Fibroblast of lung (primary cell): ENCODE data around the gene SUPT3H. TPM values are rescaled to one million over a fixed set of nuclear protein-coding genes. Genes with fewer than 3 reads are reported as not detected.

Experiments
- DNase-seq, 2 donors: peaks; one replicate each; pipeline versions ENCODE4 v3.0.0 to v3.0.0-alpha.2; 2010; ENCODE audit warnings: low read depth in 2 of 2
- H2AFZ ChIP-seq: 2 replicates; pipeline ENCODE4 v1.5.1; 2012; ENCODE audit warnings: low read length, control low read depth, inconsistent platforms
- H3K27ac ChIP-seq: 2 replicates; pipeline ENCODE4 v1.5.1; 2011; ENCODE audit warnings: low read length, control low read depth; ENCODE audit not compliant: insufficient read depth
- H3K27me3 ChIP-seq: 2 replicates; pipeline ENCODE4 v1.5.1; 2011; ENCODE audit warnings: mild to moderate bottlenecking, low read length; ENCODE audit not compliant: control insufficient read depth, insufficient read depth
- H3K36me3 ChIP-seq: 2 replicates; pipeline ENCODE4 v1.5.1; 2011; ENCODE audit warnings: low read length; ENCODE audit not compliant: control insufficient read depth, insufficient read depth
- H3K4me1 ChIP-seq: 2 replicates; pipeline ENCODE4 v1.5.1; 2011; ENCODE audit warnings: low read length; ENCODE audit not compliant: control insufficient read depth, insufficient read depth; ENCODE audit errors: extremely low read depth
- H3K4me2 ChIP-seq: 2 replicates; pipeline ENCODE4 v1.5.1; 2011; ENCODE audit warnings: low read length, control low read depth; ENCODE audit not compliant: insufficient read depth; ENCODE audit errors: extremely low read depth
- H3K4me3 ChIP-seq, 4 experiments: fragments of 200-600 bp in 1 of 4; sonication (generic) in 1 of 4; replicated peaks in 1 of 4; 2 replicates each; pipeline ENCODE4 v1.5.1; 2011 to 2016; ENCODE audit warnings: low read length in 4 of 4, low read depth in 3 of 4, mild to moderate bottlenecking in 3 of 4, control low read depth in 2 of 4, inconsistent platforms in 1 of 4, mixed read lengths in 1 of 4; ENCODE audit not compliant: insufficient read depth in 1 of 4; ENCODE audit errors: control extremely low read depth in 1 of 4
- H3K79me2 ChIP-seq: 2 replicates; pipeline ENCODE4 v1.5.1; 2012; ENCODE audit warnings: mild to moderate bottlenecking, low read length, inconsistent platforms; ENCODE audit not compliant: control insufficient read depth, insufficient read depth
- H3K9ac ChIP-seq: 2 replicates; pipeline ENCODE4 v1.5.1; 2011; ENCODE audit warnings: mild to moderate bottlenecking, low read length, control low read depth; ENCODE audit not compliant: insufficient read depth
- H3K9me3 ChIP-seq: 2 replicates; pipeline ENCODE4 v1.5.1; 2012; ENCODE audit warnings: low read depth, low read length; ENCODE audit not compliant: control insufficient read depth, insufficient read depth
- H4K20me1 ChIP-seq: 2 replicates; pipeline ENCODE4 v1.5.1; 2011; ENCODE audit warnings: low read length; ENCODE audit not compliant: control insufficient read depth, insufficient read depth; ENCODE audit errors: extremely low read depth
- CTCF ChIP-seq, 2 donors: IDR thresholded peaks in 1 of 2; conservative IDR thresholded peaks in 1 of 2; 1 replicate in 1 of 2; 2 replicates in 1 of 2; pipeline ENCODE4 v1.5.1; 2011 to 2012; ENCODE audit warnings: low read length in 2 of 2, control low read depth in 1 of 2, inconsistent platforms in 1 of 2, low read depth in 1 of 2, mild to moderate bottlenecking in 1 of 2
- EZH2 ChIP-seq: IDR thresholded peaks from 2 replicates; pipeline ENCODE4 v1.5.1; 2012; ENCODE audit warnings: low read length, control low read depth, mild to moderate bottlenecking; ENCODE audit errors: missing control alignments
- polyA plus RNA-seq, 2 donors: library from polyadenylated mRNA; depleted of rRNA in 1 of 2; stranded (reverse) in 1 of 2; unstranded in 1 of 2; fragments of >200 nt; gene quantifications; 2 replicates each; pipeline ENCODE4 v1.2.1, GENCODE V29; 2011 to 2012; ENCODE audit warnings: missing spikeins in 1 of 2
- total RNA-seq: library from RNA; depleted of rRNA; stranded (reverse); fragments of >200 nt; gene quantifications from 2 replicates; pipeline ENCODE4 v1.2.1, GENCODE V29; 2014

SUPT3H gene
- total and polyA plus RNA-seq, 2 donors (not counting 1 experiment from before 2014, with no cell fraction given): 8.3 to 8.5 TPM

- Histone ChIP-seq H4K20me1 (no peaks in the 10 kb centered on the region), H3K4me1 (peaks cover 2% of the 10 kb centered on the region), H3K9me3 (no peaks in the 10 kb centered on the region), H3K79me2 (no peaks in the 10 kb centered on the region), H3K36me3 (no peaks in the 10 kb centered on the region), H3K9ac (no peak overlapping the region), H2AFZ (no peak overlapping the region), H3K27me3 (no peaks in the 10 kb centered on the region), H3K27ac (no peak overlapping the region), H3K4me2 (peak overlapping the region; percentile 32), H3K4me3 (no peak overlapping the region)
- peak; percentile 63 to 89 for DNase-seq
- TF ChIP-seq CTCF (conservative IDR thresholded peaks at IDR 0.05 in 1 of 2, IDR thresholded peaks at IDR 0.05 in 1 of 2; ENCODE audit: low read depth in 1 of 2, low read length in 2 of 2) (no peak), EZH2 (no peak)
Measured at GRCh38 chr6:45116714-45117410, 260.9 kb downstream of the SUPT3H start.

- Histone ChIP-seq H3K9ac (no peak overlapping the region), H3K4me3 (no peak overlapping the region), H2AFZ (no peak overlapping the region), H3K27me3 (no peaks in the 10 kb centered on the region), H3K9me3 (no peaks in the 10 kb centered on the region), H3K4me1 (peaks cover 2% of the 10 kb centered on the region), H3K36me3 (no peaks in the 10 kb centered on the region), H3K4me2 (no peak overlapping the region), H3K79me2 (no peaks in the 10 kb centered on the region), H4K20me1 (no peaks in the 10 kb centered on the region), H3K27ac (no peak overlapping the region)
- peak; percentile 39 to 59 for DNase-seq
- no peak for TF ChIP-seq CTCF (conservative IDR thresholded peaks at IDR 0.05 in 1 of 2, IDR thresholded peaks at IDR 0.05 in 1 of 2; ENCODE audit: low read depth in 1 of 2, low read length in 2 of 2)
Measured at GRCh38 chr6:45115696-45116095, 262.0 kb downstream of the SUPT3H start.

- Histone ChIP-seq H3K79me2 (no peaks in the 10 kb centered on the region), H3K9me3 (no peaks in the 10 kb centered on the region), H3K9ac (no peak overlapping the region), H2AFZ (no peak overlapping the region), H3K4me1 (peaks cover 2% of the 10 kb centered on the region), H3K27me3 (no peaks in the 10 kb centered on the region), H3K27ac (no peak overlapping the region), H3K36me3 (no peaks in the 10 kb centered on the region), H4K20me1 (no peaks in the 10 kb centered on the region), H3K4me3 (no peak overlapping the region), H3K4me2 (no peak overlapping the region)
- TF ChIP-seq CTCF (conservative IDR thresholded peaks at IDR 0.05 in 1 of 2, IDR thresholded peaks at IDR 0.05 in 1 of 2; ENCODE audit: low read depth in 1 of 2, low read length in 2 of 2) (no peak), EZH2 (no peak)
- DNase-seq: peak in 1 of 2 donors; percentile 27
Measured at GRCh38 chr6:45112711-45113110, 265.0 kb downstream of the SUPT3H start.
